Psoas muscle (tissue), 8 donors: ENCODE results near the gene LRBA. TPM values are rescaled to one million over a fixed set of nuclear protein-coding genes. Genes with fewer than 3 reads are reported as not detected.

Source experiments
- ATAC-seq, 4 donors: fragments of 200-7000 bp; cut with Tn5 transposase; one replicate each; pipeline ENCODE4 v1.9.1; 2020; ENCODE audit warnings: moderate library complexity in 3 of 4, mild to moderate bottlenecking in 2 of 4
- DNase-seq, 2 donors: peaks; one replicate each; pipeline ENCODE4 v3.0.0-alpha.2; 2020
- H3K27ac ChIP-seq: fragments of 200-600 bp; one replicate; pipeline ENCODE4 v1.8.0; 2022
- H3K27me3 ChIP-seq, 3 donors: fragments of 200-600 bp in 1 of 3; one replicate each; pipeline versions ENCODE4 v1.6.1 to v1.8.0; 2013 to 2022; ENCODE audit warnings: low read length in 2 of 3, mild to moderate bottlenecking in 2 of 3, moderate library complexity in 1 of 3; ENCODE audit not compliant: insufficient read depth in 3 of 3
- H3K36me3 ChIP-seq, 2 donors: fragments of 200-600 bp in 1 of 2; one replicate each; pipeline versions ENCODE4 v1.6.1 to v1.8.0; 2013 to 2022; ENCODE audit warnings: low read depth in 1 of 2, mild to moderate bottlenecking in 1 of 2, moderate library complexity in 1 of 2; ENCODE audit not compliant: insufficient read depth in 1 of 2
- H3K4me1 ChIP-seq: fragments of 200-600 bp; one replicate; pipeline ENCODE4 v1.8.0; 2022
- H3K4me3 ChIP-seq: fragments of 200-600 bp; one replicate; pipeline ENCODE4 v1.8.0; 2022; ENCODE audit warnings: mild to moderate bottlenecking
- H3K9me3 ChIP-seq: fragments of 200-600 bp; one replicate; pipeline ENCODE4 v1.8.0; 2022
- WGBS, 3 donors: extraction: QIAGEN DNeasy Blood & Tissue Kit; methylation state at CpG; one replicate each; pipeline versions ENCODE4 v1.1.6 to v1.1.7; 2013; 5-methylcytosine and 5-hydroxymethylcytosine counted together
- intact Hi-C, 2 donors: fragments of 100-400 bp; cut with DNase I; formaldehyde crosslinking; loops; one replicate each; pipeline versions ENCODE4 v1.11.0 to v1.14.2; 2022
- polyA plus RNA-seq, 3 donors: library from polyadenylated mRNA; stranded (reverse); fragments of 200-250 nt; gene quantifications; one replicate each; pipeline ENCODE4 v1.2.3, GENCODE V29; 2013
- total RNA-seq, 4 donors: library from RNA; stranded (reverse); fragmentation: NEBNext Ultra II Directional in 2 of 4; extraction: Animal tissue kit (Norgen Biotek cat#: 25700) in 2 of 4; gene quantifications; one replicate each; pipeline versions ENCODE4 v1.2.1 to v1.2.4, GENCODE V29; 2021 to 2023
- TF ChIP-seq, protein P1 (sequence below): fragments of 200-600 bp; IDR thresholded peaks from one replicate; pipeline ENCODE4 v1.8.0; 2022; ENCODE audit warnings: antibody characterized with exemption
- donor health status: healthy with polysubstance abuse.
- donor health status: DM: no; HTN: no; CAD: no; lungs with moderate emphysema.
- donor health status: Bipolar disorder and iron deficiency.
- donor health status: healthy.
- donor health status: DM: yes; HTN: yes; CAD: no.
- donor health status: DM: no; HTN: no; CAD: no.
- donor health status: DM: no; HTN: no; CAD: no.
- donor health status: DM: yes; HTN: yes; CAD: no.

Gene LRBA
- total and polyA plus RNA-seq, 7 donors = 2.9 to 10.6 (median 6.4) TPM

DNA sequence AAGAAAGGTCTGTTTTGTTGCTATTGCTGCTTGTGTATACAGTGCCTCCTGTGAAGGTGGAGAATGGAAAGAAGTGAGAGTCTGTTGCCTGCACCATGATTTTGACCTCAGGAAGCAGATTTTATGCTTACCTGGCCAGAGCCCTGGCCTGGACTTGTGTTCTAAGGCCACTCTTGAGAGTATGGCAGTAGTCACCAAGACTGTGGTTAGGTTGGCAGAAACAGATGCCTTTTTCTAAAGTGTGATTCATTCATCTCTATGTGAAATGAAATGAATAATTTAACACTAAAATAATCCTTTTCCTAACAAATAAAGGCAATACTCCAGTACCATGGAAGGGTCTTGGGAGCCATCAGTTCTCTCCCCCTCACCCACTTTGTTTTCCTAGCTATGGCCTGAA, 775.1 kb downstream of the LRBA start:
- DNase-seq (no peak), ATAC-seq (no peak)
- Histone ChIP-seq H3K36me3 (no peaks in the 10 kb centered on the region), H3K4me3 (no peak overlapping the region), H3K4me1 (no peaks in the 10 kb centered on the region), H3K9me3 (no peaks in the 10 kb centered on the region), H3K27ac (no peak overlapping the region), H3K27me3 (no peaks in the 10 kb centered on the region)
- TF ChIP-seq, protein P1, sequence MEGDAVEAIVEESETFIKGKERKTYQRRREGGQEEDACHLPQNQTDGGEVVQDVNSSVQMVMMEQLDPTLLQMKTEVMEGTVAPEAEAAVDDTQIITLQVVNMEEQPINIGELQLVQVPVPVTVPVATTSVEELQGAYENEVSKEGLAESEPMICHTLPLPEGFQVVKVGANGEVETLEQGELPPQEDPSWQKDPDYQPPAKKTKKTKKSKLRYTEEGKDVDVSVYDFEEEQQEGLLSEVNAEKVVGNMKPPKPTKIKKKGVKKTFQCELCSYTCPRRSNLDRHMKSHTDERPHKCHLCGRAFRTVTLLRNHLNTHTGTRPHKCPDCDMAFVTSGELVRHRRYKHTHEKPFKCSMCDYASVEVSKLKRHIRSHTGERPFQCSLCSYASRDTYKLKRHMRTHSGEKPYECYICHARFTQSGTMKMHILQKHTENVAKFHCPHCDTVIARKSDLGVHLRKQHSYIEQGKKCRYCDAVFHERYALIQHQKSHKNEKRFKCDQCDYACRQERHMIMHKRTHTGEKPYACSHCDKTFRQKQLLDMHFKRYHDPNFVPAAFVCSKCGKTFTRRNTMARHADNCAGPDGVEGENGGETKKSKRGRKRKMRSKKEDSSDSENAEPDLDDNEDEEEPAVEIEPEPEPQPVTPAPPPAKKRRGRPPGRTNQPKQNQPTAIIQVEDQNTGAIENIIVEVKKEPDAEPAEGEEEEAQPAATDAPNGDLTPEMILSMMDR = no peak
- intact Hi-C loops = loop anchor here (5.0 kb wide), 3 partner anchors 233 to 258 kb away; no protein-coding TSS in a partner anchor

DNA sequence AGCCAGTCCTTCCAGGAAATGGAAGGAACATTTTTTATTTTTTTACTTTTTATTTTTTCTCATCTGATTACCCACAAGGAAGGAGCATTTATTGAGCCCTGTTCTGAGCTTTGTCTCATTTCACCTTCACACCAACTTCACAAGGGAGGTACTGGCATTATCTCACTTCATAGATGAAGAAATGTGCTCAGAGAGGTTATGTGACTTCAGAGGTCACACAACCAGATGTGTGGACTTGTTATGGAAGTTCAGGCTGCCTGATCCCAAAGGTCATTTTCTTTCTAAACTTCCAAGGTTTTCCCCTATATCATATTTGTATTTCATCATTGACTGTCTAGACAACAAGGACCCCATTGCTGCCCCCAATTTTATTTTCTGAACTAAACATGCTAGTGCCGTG, 776.5 kb downstream of the LRBA start:
- WGBS, 3 donors = 88 to 100% (median 97%) methylated on average over 1 of the region's 1 CpG
- ATAC-seq = no peak
- no peak overlapping the region for H3K4me3 ChIP-seq

DNA sequence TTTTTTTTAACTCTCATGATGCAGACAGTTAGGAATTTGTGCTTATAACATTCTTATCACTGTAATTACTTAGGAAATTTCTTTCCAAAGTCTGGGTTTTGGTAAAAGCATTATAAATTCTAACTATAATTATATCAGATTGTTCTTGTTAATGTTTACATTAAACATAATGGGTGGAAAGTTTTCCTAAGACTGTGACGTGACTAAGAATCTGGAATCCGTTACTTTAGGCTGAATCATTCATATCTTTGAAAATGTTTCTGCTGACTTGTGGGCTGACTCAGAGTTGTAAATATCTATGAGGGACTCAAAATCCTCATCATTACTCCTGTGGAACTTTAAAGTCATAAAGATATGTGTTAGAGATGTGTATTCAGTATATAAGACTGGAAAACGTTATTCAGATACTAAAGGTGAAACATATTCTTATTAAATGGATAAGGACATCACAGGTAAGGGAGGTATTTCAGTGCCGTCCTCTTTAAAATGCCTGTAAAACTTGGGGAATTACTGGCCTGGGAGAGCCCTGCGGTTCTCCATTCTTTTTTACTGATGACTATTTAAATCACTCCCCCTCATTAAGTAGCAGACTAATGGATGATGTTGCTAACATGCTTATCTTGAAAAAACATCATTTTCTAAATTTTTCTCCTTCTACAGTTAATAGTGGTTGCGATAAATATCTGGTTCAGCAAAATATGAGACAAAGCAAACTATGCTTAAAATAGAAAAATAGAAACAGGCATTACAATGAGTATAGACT, 777.8 kb downstream of the LRBA start:
- H3K27me3 ChIP-seq = no peaks in the 10 kb centered on the region
- intact Hi-C loops = no loop called here
- TF ChIP-seq, protein P1 = no peak
- 80 to 89% (median 84%) methylated on average over 6 of the region's 6 CpGs for WGBS, 3 donors
- no peaks in the 10 kb centered on the region for H3K36me3 ChIP-seq
- H3K4me1 ChIP-seq = no peaks in the 10 kb centered on the region
- DNase-seq (no peak), ATAC-seq (no peak)
- H3K9me3 ChIP-seq = no peaks in the 10 kb centered on the region
- H3K4me3 ChIP-seq = no peak overlapping the region
- no peak overlapping the region for H3K27ac ChIP-seq

More for the DNA sequence above, 776.5 kb downstream of the LRBA start:
- DNase-seq = no peak
- no peaks in the 10 kb centered on the region for H3K4me1 ChIP-seq
- H3K36me3 ChIP-seq = no peaks in the 10 kb centered on the region
- intact Hi-C loops = no loop called here
- H3K9me3 ChIP-seq = no peaks in the 10 kb centered on the region
- H3K27ac ChIP-seq = no peak overlapping the region
- TF ChIP-seq, protein P1 = no peak
- H3K27me3 ChIP-seq = no peaks in the 10 kb centered on the region

DNA sequence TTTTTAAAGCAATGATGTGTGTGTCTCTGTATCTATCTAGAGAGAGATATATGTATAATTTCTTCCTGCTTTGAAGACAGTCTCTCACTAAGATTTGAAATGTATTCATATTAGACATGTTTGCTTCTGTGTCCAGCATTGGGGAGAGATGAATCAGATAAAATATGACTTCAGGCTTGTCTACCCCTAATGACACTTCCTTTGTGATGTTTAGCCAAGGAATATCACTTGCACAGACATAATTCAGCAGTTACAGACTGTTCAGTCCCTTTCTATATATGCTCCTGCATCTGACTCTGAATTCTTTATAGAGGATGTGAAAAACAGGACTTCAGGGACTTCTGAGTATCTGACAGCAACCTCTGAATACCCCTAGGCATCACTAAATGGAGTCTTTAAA, 778.5 kb downstream of the LRBA start:
- H3K4me3 ChIP-seq = no peak overlapping the region
- intact Hi-C loops = no loop called here
- H3K36me3 ChIP-seq = no peaks in the 10 kb centered on the region
- no peaks in the 10 kb centered on the region for H3K4me1 ChIP-seq
- ATAC-seq = no peak
- TF ChIP-seq, protein P1 = no peak
- no peak for DNase-seq
- no peaks in the 10 kb centered on the region for H3K27me3 ChIP-seq
- no peak overlapping the region for H3K27ac ChIP-seq
- no peaks in the 10 kb centered on the region for H3K9me3 ChIP-seq

DNA sequence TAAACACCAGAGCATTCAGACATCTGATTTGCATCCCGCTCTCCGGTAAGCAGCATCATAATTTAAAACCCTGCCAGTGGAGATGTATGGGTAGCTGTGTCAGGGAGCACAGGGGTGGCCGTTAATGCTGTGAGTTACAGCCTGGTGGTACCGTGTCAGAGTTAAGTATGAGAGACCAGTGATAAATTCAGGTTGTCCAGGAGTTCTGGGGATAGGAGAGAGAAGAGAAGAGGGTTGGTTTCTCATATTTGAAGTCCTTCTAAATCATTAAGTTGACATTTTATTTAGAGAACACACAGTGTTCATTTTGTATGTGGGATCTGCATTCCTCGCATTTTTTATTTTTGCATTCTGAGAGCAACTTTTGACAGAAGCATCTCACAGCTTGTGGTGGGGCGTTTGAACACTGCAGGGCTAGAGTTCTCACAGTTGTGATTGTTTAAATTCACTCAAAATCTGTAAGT, 779.2 kb downstream of the LRBA start:
- TF ChIP-seq, protein P1 = no peak
- Histone ChIP-seq H3K4me3 (no peak overlapping the region), H3K4me1 (no peaks in the 10 kb centered on the region), H3K36me3 (no peaks in the 10 kb centered on the region), H3K27me3 (no peaks in the 10 kb centered on the region), H3K27ac (no peak overlapping the region), H3K9me3 (no peaks in the 10 kb centered on the region)
- intact Hi-C loops = no loop called here
- ATAC-seq = no peak
- 70 to 76% (median 76%) methylated on average over 6 of the region's 6 CpGs for WGBS, 3 donors
- no peak for DNase-seq
